ENCODE results near the gene RPL3. TPM values are rescaled to one million over a fixed set of nuclear protein-coding genes. Genes with fewer than 3 reads are reported as not detected.

Gene RPL3
- total and polyA plus RNA-seq, 7 donors = 266 to 1,471 (median 470) TPM

GRCh38 chr22:39318507-39319283 lies 728 bp downstream of the RPL3 start:
- peak in 1 of 2 donors; percentile 63 for DNase-seq
- no peak for TF ChIP-seq CTCF (IDR thresholded peaks at IDR 0.05)
- peaks cover 44% of the 10 kb centered on the region for H3K4me1 ChIP-seq
- H3K36me3 ChIP-seq (ENCODE audit: insufficient read depth in 1 of 2, low read depth in 1 of 2) = peaks cover 10 to 49% of the 10 kb centered on the region in 2 donors
- H3K9me3 ChIP-seq = no peaks in the 10 kb centered on the region
- peak; percentile 14 to 46 (median 20) for ATAC-seq
- H3K27ac ChIP-seq = peak overlapping the region; percentile 95
- H3K4me3 ChIP-seq = peak overlapping the region; percentile 91
- intact Hi-C loops (cut with DNase I) = loop anchor here (5.0 to 10.0 kb wide), 3 partner anchors 166 to 444 kb away; partner anchors contain the start of genes CBX6 (in 1 of the 2) and CBX7 (in 1 of the 2)
- H3K27me3 ChIP-seq (ENCODE audit: insufficient read depth in 3 of 3, low read length in 2 of 3) = no peaks in the 10 kb centered on the region
- 2 to 8% (median 4%) methylated on average over 25 to 26 of the region's 26 CpGs for WGBS, 3 donors

DNA sequence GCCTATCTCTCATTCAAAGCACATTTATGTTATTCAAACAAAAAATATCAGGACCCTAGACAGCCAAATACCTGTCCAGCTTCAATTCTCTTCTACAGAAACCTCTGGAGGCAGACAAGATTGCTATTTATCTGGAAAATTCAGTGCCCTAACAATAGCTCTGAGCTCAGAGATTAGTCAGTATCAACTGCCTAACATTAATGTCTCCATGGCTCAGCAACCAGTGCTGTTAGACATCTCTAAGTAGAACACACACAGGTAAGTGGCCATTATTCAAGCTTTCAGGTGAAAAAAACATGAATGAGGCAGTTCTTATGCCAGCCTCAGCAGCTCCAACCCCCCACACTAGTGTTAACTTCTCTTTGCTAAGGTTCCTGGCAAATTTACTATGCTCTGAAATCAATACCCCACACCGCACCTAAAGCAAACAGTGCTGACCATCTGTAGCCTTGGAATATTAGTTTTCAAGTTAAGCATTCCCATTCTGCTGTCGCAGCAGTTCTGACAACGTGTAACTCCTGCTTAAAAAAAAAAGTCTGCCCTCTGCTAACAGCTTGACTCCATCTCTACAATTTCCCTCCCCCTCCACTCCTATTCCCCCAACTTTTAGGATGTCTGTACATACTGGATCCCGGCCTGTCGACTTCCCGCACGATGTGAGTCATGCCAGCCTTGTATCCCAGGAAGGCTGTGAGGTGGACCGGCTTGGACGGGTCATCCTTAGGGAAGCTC lies 1.5 kb downstream of the RPL3 start:
- Histone ChIP-seq H3K27ac (peak overlapping the region; percentile 95), H3K9me3 (no peaks in the 10 kb centered on the region), H3K36me3 (ENCODE audit: insufficient read depth in 1 of 2, low read depth in 1 of 2) (peaks cover 10 to 57% of the 10 kb centered on the region in 2 donors), H3K4me3 (peak overlapping the region; percentile 91), H3K4me1 (peaks cover 48% of the 10 kb centered on the region), H3K27me3 (ENCODE audit: insufficient read depth in 3 of 3, low read length in 2 of 3) (no peaks in the 10 kb centered on the region)
- intact Hi-C loops (cut with DNase I) = loop anchor here (2.0 to 10.0 kb wide), 4 partner anchors 147 to 443 kb away; partner anchors contain the start of genes CBX6 (in 1 of the 2) and CBX7 (in 1 of the 2)
- ATAC-seq = no peak
- no peak for DNase-seq
- WGBS, 3 donors = 9 to 11% (median 11%) methylated on average over 9 of the region's 9 CpGs
- no peak for TF ChIP-seq CTCF (IDR thresholded peaks at IDR 0.05)

- DNase-seq (no peak), ATAC-seq (no peak)
- Histone ChIP-seq H3K27ac (peak overlapping the region; percentile 95), H3K4me3 (peak overlapping the region; percentile 91), H3K36me3 (ENCODE audit: insufficient read depth in 1 of 2, low read depth in 1 of 2) (peaks cover 10 to 64% of the 10 kb centered on the region in 2 donors), H3K27me3 (ENCODE audit: insufficient read depth in 3 of 3, low read length in 2 of 3) (no peaks in the 10 kb centered on the region), H3K4me1 (peaks cover 48% of the 10 kb centered on the region), H3K9me3 (no peaks in the 10 kb centered on the region)
- WGBS, 3 donors = 44 to 59% (median 52%) methylated on average over 9 of the region's 9 CpGs
- TF ChIP-seq CTCF (IDR thresholded peaks at IDR 0.05) = no peak
- intact Hi-C loops (cut with DNase I) = loop anchor here (2.0 to 10.0 kb wide), 4 partner anchors 146 to 442 kb away; partner anchors contain the start of genes CBX6 (in 1 of the 2) and CBX7 (in 1 of the 2)
Measured at GRCh38 chr22:39317084-39317774, 2.2 kb downstream of the RPL3 start.

DNA sequence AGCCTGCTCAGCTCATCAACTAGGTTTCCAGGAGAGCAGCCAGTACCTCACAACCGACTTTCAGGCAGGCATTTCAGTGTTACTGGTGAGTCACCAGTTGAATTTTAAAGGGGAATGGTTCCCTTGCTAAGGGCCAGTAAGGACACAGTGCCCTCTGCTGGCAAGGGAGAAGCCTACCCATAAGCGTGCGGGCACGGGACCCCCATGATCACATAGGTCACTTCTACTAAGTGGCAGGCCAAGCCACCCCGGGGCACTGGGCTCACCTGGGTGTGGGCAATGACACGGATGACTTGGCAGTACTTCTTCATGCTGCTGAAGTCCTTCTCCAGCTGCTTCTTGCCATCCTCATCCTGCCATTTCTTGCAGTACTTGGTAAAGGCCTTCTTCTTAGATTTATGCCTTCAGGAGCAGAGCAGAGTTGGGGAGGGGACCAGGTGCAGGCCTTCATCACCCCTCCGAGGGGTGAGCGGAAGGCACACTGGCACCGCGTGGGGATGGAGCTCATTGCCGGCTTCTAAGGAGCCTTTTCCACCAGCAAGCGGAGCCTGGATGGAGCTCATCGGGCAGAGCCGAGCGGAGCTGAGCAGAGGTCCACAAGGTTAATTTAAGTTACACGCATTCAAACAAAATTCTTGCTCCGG lies 2.9 kb downstream of the RPL3 start:
- ATAC-seq (peak; percentile 58 to 71 (median 67)), DNase-seq (peak; percentile 80 to 86)
- intact Hi-C loops (cut with DNase I) = loop anchor here (2.0 to 10.0 kb wide), 4 partner anchors 146 to 442 kb away; partner anchors contain the start of genes CBX6 (in 1 of the 2) and CBX7 (in 1 of the 2)
- H3K36me3 ChIP-seq (ENCODE audit: insufficient read depth in 1 of 2, low read depth in 1 of 2) = peaks cover 10 to 70% of the 10 kb centered on the region in 2 donors
- H3K9me3 ChIP-seq = no peaks in the 10 kb centered on the region
- peaks cover 48% of the 10 kb centered on the region for H3K4me1 ChIP-seq
- H3K27ac ChIP-seq = peak overlapping the region; percentile 95
- no peaks in the 10 kb centered on the region for H3K27me3 ChIP-seq (ENCODE audit: insufficient read depth in 3 of 3, low read length in 2 of 3)
- WGBS, 3 donors = 36 to 44% (median 42%) methylated on average over 17 of the region's 17 CpGs
- TF ChIP-seq CTCF (IDR thresholded peaks at IDR 0.05) = peak; percentile 90
- peak overlapping the region; percentile 91 for H3K4me3 ChIP-seq

Data from psoas muscle (tissue), 8 donors.